HG03159 (cell line): ENCODE data around the gene DTX3.
"Not testable (repeated sequence)": the region's sequence is repeated elsewhere in the genome, so short reads cannot be mapped to it uniquely, and the experiment has no call there.

Source experiments
- ATAC-seq: cut with Tn5 transposase; IDR thresholded peaks from one replicate; pipeline ENCODE4 v1.9.1; 2021; ENCODE audit warnings: mild to moderate bottlenecking, moderate library complexity; ENCODE audit not compliant: unreplicated experiment

The DTX3 gene, protein sequence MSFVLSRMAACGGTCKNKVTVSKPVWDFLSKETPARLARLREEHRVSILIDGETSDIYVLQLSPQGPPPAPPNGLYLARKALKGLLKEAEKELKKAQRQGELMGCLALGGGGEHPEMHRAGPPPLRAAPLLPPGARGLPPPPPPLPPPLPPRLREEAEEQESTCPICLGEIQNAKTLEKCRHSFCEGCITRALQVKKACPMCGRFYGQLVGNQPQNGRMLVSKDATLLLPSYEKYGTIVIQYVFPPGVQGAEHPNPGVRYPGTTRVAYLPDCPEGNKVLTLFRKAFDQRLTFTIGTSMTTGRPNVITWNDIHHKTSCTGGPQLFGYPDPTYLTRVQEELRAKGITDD

DNA sequence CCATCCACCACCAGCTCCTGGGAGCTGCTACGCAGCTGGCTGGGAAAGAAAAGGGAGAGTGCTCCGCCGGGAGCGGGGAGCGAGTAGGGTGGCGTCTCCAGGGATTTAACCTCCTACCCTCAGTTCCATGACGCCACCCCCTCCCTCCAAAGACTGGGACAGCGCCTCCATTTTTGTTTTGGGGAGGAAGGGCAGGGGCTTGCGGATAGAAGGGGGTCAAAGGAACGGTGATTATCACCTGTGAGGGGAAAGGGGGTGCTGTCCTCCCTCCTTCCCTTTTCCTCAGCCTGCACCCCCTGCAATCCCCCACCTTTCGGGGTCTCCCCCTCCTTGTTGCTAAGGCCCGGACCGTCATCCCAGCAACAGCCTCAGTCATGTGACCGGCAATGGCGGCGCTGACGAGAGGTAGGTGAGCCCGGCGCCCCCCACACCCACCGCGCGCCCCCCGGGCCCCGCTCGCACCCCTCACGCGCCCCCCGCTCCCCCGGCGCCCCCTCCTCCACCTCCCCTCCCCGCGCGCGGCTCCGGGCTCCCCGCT lies at the start of gene DTX3:
Gene DTX3 (plus strand): TSS at position 371 of the 538 bp plus-strand sequence. CDS start 1,694 bp downstream, outside the sequence.
- no peak for ATAC-seq

DNA sequence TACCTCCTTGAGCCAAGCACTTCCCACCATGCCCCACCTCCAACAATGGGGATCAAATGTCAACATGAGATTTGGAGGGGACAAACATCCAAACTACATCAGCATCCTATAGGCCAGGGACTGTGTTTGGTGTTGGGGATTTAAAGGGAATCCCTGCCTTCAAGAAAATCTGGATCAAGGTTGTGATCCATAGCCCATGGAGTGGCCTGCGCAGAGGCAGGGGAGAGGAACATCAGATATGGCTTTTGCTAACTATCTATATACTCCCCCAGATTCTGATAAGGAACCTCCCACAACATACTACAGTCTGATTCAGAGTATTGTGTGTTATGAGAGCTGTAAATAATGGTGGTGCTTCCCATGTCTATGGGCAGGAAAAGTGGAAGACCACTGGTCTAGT lies 49.7 kb upstream of the DTX3 start:
- ATAC-seq: no peak

DNA sequence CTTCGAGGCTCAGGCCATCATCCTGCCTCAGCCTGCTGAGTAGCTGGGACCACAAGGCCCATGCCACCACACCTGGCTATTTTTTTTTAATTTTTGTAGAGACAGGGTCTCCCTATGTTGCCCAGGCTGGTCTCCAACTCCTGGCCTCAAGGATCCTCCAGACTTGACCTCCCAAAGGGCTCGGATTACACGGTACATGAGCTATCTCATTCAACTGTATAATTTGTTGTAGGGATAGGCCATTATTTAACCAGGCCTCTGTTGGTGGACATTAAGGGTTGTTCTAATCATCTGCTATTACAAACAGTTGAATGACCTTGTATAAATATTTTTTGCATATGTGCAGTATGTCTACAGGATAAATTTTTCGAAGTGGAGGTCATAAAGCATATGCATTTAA lies 45.8 kb upstream of the DTX3 start:
- ATAC-seq: no peak

DNA sequence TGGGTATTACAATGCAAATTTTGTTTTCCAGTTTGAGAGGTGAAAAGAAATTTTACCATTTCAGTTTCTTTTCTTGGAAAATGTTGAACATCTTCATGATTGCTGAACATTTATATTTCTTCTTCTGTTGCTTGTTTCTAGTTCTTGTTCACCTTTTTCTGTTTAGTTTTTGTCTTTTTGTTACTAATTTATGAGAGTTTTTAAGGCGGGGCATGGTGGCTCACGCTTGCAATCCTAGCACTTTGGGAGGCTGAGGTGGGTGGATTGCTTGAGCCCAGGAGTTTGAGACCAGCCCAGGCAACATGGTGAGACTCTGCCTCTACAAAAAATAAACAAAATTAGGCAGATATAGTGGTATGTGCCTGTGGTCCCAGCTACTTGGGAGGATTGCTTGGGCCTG lies 44.1 kb upstream of the DTX3 start:
- ATAC-seq: no peak

DNA sequence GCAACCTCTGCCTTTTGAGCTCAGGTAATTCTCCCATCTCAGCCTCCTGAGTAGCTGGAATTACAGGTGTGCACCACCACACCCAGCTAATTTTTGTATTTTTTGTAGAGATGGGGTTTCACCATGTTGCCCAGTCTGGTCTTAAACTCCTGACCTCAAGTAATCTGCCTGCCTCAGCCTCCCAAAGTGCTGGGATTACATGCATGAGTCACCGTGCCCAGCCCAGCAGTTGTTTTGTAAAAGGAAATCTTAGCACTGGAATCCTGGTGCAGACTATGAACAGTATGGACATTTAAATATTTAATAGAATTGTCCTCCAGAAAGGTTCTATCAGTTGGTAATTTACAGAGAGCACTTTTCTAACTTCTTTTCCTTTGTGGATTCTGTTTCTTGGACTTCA lies 43.5 kb upstream of the DTX3 start:
- not testable (repeated sequence) for ATAC-seq

DNA sequence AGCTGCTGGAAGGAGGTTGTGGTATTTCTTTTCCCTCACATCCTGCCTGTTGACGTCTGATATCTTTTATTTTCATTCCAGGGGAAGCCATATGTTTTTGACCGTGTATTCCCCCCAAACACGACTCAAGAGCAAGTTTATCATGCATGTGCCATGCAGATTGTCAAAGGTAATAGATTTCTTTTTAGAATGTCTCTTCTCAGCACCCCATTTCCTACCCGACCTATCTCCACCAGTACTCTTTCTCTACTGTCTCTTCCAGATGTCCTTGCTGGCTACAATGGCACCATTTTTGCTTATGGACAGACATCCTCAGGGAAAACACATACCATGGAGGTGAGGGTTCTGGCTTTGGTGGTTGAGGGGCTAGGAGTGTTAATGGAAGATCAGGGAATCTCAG lies 41.3 kb upstream of the DTX3 start:
- no peak for ATAC-seq

DNA sequence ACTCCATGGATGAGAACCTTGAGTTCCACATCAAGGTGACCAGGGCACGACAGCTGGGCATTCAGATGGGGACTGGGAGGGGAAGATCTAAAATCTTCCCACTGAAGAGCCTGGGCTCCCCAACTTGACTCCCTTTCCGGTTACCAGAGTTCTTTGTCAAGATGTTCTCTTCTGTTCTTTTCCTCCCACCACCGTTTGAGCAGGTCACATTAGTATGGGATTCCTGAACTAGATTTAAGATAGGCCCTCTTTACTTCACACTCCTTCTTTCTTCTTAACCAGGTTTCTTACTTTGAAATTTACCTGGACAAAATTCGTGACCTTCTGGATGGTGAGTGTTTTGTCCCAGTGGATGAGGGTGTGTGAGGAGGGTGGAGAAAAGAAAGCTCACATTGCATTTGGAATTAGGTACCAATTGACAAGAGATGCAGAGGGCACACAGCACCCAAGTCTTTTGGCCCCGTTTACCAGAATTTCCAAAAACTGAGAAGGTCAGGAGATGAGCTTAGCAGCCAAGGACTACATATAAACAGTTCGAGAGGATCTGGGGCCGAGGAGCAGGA lies 40.4 kb upstream of the DTX3 start:
- ATAC-seq: no peak

DNA sequence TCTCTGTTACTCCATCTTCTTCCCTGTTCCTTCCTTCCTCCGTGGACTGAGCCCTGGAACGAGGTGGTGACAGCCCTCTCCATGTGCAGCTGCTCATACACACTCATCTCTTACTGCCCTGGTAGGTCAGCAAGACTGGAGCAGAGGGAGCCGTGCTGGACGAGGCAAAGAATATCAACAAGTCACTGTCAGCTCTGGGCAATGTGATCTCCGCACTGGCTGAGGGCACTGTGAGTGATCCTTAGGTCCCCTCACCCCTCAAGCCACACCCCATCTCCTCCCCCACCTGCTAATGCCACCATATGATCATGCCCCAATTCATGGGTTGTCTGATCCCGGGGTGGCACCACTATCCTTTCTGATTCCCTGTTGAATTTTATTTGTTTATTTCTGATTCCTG lies 35.8 kb upstream of the DTX3 start:
- ATAC-seq: no peak

DNA sequence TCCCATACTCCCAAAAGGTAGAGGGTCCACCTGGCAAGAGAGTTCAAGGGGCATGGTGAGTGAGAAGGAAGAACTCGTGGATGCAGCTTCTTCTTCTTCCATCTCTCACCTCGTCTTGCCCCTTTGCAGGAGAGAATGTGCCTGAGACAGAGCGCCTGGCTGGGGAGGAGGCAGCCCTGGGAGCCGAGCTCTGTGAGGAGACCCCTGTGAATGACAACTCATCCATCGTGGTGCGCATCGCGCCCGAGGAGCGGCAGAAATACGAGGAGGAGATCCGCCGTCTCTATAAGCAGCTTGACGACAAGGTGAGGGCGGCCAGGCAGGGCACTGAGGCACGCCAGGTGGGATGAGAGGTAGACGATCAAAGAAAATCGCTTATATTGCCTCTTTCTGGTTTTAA lies 34.8 kb upstream of the DTX3 start:
- no peak for ATAC-seq

DNA sequence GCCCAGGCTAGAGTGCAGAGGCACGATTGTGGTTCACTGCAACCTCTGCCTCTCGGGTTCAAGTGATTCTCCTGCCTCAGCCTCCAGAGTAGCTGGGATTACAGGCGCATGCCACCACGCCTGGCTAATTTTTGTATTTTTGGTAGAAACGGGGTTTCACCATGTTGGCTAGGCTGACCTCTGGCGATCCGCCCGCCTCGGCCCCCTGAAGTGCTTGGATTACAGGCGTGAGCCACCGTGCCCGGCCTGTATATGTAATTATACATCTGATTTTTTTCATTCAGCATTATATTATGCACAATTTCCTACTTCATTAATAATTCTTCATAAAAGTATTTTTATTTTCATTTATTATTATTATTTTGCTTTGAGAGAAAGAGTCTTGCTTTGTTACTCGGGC lies 34.2 kb upstream of the DTX3 start:
- not testable (repeated sequence) for ATAC-seq

DNA sequence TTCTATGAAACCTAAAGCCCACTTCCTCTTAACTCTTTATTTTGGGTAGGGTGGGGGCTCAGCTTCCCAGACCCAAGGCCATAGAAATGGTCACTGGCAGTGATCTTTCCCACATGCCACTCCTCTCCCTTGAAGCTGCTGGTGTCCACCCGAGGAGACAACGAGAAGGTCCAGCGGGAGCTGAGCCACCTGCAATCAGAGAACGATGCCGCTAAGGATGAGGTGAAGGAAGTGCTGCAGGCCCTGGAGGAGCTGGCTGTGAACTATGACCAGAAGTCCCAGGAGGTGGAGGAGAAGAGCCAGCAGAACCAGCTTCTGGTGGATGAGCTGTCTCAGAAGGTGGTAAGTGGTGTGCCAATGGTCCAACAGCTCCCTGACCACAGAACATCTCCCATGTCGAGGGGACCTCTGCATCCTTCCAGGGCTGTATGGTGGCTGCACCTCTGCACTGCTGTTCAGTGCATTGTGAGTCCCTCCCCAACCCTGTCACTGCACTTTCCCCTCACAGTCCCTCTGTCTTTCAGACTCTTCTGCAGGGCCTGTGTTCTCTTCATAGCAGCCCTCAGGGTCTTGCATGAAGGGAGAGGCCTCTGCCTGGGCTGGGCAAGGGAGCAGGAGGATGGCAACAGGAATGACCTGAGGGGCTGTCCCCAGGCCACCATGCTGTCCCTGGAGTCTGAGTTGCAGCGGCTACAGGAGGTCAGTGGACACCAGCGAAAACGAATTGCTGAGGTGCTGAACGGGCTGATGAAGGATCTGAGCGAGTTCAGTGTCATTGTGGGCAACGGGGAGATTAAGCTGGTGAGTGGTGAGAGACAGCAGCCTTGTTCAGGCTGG lies 32.5 kb upstream of the DTX3 start:
- ATAC-seq: no peak

DNA sequence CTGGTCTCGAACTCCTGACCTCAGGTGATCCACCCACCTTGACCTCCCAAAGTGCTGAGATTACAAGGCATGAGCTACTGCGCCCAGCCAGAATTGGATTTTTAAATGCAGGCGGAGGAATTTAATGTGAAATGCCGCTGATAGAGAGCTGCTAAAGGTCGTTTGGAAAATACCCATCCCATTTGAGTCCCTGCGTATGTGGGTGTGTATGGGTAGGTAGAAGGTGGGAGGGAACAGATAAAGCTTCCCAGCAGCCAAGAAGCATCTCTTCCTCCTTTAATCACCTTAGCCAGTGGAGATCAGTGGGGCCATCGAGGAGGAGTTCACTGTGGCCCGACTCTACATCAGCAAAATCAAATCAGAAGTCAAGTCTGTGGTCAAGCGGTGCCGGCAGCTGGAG lies 29.8 kb upstream of the DTX3 start:
- no peak for ATAC-seq

DNA sequence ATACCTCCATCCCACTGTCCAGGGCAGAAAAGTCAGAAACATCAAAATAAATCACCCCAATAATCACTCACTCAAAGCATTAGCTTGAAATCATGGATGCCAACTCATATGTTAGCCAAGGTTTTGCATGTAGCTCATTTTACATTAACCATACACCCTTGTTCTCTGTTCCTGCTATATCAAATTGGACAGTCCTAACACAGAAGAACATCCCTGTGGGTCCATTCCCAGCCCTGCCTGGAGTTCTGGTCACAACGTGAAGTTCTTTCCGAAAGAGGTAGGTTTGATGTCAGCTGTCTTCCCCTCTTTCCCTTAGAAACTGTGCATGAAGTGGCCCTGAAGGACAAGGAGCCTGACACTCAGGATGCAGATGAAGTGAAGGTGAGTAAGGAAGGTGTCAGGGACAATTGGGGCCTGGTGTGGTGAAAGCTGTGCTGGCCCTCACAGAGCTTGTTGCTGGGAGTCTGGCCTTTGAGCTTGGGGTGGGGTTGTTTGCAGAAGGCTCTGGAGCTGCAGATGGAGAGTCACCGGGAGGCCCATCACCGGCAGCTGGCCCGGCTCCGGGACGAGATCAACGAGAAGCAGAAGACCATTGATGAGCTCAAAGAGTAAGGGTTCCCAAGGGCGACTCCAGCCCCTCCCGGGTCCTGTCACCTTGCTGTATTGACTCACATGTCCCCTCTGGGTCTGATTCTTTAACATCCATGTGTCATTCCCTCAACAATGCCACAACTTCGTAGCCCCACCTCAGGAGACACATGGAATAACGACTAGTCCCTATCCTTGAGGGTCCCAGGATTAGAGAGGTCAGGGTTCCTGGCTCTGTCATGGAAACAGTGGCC lies 28.6 kb upstream of the DTX3 start:
- no peak for ATAC-seq

DNA sequence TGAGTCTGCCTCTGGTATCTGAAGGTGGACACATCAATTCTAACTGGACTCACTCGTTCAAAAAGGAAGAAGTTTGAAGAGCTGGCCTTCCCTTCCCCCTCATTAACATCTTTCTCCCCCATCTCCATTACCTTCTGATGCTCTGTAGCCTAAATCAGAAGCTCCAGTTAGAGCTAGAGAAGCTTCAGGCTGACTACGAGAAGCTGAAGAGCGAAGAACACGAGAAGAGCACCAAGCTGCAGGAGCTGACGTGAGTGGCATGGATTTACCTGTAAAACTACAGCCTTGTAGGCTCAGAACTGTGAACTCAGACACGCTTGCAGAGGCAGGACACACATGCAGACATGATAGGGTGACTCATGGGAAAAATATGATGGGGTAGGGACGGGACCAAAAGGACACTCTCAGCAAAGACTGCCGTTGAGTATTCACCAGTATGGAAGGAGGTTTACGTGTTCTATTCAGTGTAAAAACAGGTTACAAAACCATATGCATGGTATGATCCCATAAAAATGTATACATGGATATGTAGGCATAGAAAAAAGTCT lies 27.9 kb upstream of the DTX3 start:
- no peak for ATAC-seq

DNA sequence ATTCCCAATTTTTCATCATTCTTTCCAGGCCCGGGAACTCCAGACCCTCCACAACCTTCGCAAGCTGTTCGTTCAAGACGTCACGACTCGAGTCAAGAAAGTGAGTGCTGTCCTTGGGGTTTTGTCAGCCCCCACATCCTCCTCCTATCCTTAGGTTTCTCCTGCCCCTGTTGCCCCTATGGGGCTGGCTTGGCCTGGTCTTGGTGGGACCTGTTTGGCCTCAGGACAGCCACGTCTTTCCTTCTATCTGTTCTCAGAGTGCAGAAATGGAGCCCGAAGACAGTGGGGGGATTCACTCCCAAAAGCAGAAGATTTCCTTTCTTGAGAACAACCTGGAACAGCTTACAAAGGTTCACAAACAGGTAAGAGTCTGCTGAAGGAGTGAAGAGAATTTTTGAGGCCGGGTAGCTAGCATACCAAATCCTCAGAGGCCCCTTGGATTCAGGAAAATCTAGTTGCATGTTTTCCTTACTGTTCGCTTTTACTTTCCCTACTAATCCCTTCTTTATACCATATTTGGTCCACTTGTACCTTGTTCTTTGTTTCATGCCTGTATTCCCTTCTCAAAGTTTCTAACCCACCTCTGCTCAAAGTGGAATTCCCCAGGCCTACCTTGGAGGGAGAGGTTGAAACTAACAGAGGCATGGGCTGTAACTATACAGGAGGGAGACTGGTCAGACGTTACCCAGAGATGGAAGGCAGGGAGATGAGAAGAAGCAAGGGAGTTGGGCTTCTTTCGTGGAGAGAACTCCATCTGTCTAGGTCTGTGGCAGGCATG lies 26.5 kb upstream of the DTX3 start:
- ATAC-seq: no peak

DNA sequence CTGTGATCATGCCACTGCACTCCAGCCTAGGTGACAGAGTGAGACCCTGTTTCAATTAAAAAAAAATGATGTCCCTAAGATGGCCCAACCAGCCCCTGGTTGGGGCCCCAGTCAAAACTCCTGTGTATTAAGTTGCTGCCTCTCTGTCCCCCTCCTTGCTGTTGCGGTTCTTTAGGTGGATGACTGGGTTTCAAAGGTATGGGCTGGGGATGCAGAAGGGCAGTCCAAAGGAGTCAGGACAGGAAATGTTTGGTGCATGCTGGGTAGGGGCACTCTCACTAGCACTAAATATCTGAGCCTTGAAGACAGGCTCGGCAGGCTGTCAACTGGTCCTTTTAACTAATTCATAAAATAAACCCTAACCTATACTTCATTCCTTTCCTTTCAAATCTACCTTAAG lies 25.6 kb upstream of the DTX3 start:
- ATAC-seq: no peak

DNA sequence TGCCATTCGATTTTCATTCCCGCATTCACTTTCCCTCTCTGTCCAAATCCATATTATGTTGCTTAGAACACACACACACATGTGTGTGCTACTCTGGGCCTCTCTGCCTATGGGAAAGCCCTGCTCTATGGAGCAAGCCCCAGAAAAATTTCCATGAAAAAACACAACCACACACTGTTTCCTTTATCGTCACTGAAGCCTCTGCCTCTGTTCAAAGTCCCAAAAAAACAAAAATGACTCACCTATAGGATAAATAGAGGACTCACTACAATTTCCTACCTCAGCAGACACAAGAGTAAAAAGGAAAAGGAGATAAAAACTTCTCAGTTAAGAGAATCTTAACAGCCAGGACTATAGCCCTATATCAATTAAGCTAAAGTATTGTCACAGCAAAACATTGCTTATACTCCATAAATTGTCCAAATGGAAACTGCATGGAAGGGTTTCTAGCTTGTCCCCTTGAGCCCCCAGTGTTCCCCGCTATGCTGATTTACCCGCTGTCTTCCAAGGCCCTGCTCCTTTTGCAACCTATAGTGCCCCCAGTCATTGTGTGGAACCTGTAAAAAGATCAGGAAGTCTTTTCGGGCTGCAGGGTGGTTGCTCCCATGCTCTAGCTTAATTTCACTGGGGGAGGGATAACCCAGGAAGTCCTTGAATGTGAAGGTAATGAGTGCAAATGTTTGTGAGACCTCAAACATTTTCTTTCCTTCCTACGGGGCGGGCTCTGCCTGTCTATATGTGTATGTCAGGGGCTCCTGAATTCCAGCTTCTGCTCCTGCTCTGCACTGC lies 24.8 kb upstream of the DTX3 start:
- no peak for ATAC-seq

DNA sequence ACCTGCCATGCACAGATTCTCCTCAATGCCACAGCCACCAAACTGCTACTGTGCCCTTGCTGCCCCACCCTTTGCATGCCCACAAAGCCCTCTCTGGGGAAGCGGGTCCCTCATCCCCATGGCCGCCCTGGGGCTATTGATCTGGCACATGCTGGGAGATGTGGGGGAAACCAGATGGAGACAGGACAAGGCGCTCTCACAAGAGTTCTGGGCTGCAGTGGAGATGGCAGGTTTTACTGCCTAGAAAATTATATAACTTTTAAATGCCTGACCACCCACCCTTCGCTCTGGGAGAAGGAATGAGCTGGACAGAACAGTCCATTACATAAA lies 24.2 kb upstream of the DTX3 start:
- no peak for ATAC-seq

DNA sequence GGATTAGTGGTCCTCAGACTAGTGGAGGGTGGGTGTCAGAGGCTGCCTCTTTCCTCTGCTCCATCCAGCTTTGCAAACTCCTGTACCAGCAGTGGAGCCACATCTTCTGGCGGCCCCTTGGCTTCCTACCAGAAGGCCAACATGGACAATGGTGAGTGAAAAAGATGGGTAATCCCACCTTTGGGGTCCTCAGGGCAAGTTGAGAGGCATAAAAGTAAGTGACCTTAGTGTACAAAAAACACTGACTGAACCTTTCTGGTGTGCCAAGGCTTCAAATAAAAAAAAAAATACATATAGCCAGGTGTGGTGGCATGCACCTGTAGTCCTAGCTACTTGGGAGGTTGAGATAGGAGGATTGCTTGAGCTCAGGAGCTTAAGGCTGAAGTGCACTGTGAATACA lies 22.8 kb upstream of the DTX3 start:
- no peak for ATAC-seq
